GM10847 (cell line): Measurements from ENCODE around the gene PCCA.

ENCODE experiments used
- POLR2A ChIP-seq: IDR thresholded peaks from 2 replicates; pipeline ENCODE4 v1.6.1; 2011; ENCODE audit not compliant: insufficient read length; ENCODE audit errors: extremely low read depth

PCCA gene

GRCh38 chr13:100344544-100344943 is 255.7 kb downstream of the PCCA start:
- TF ChIP-seq POLR2A = no peak

GRCh38 chr13:100347968-100348367 is 259.1 kb downstream of the PCCA start:
- TF ChIP-seq POLR2A = no peak

DNA sequence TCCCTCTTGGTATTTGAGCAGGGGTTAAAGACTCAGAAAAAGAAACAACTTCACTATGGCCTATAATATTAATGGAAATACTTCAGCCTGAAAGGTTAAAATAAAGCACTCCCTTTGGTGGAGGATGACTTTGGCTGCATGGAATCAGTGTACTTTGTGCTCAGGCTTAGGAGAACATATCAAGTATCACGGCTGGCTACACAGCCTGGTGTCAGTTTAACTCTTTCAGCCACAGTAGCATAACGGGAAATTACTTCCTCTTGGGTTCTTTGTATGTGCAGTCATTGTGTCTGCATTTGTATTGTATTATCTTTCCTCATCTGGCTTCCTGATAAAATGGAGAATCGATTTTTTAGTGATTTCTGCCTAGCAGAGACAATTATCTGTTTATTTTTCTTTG is 260.7 kb downstream of the PCCA start:
- no peak for TF ChIP-seq POLR2A

DNA sequence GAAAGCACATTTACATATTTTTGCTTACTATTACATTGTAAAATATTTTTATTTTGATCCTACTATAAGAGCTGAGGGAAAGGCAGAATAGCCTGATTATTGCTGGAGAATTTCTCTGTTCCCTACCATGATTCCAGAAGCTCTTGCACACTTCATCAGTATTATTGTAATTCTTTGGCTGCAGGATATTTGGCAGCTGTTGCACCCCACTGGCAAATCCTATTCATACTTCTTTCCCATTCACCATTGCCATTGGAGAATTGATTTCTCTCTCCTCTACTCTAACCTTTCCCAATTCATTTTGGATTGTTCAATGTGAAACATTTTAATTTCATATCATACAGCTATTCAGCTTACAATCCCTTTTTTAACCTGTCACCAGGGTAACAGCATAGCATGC is 261.7 kb downstream of the PCCA start:
- TF ChIP-seq POLR2A = no peak

DNA sequence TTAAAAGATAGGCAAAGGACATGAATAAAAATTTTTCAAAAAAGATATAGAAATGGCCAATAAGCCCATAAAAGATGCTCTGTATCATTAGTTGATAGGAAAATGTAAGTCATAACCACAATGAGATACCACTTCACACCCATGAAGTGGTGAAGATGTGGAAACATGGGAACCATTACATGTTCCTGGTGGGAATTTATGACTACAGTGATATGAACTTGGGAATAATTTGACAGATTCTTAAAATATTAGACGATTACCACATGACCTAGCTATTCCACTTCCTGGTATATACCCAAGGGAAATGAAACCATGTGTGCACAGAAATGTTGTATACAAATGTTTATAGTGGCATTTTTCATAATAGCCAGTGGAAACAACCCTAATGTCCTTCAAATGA is 267.5 kb downstream of the PCCA start:
- TF ChIP-seq POLR2A = no peak

GRCh38 chr13:100356889-100357288 is 268.0 kb downstream of the PCCA start:
- no peak for TF ChIP-seq POLR2A

GRCh38 chr13:100357764-100358163 is 268.9 kb downstream of the PCCA start:
- TF ChIP-seq POLR2A = no peak

DNA sequence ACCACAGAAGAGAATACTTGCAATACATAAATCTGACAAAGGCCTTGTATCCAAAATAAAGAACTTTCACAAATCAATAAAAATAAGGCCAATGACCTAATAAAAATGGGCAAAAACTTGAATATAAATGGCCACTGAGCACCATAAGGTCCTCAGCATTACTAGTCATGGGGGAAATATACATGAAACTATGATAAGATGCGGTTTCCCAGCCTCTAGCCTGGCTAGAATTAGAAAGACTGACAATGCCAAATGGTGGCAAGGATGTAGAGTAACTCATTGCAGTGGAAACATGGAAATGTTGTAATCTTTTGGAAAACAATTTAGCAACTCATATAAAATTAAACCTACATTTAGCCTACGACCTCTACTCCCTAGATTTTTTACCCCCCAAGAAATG is 272.6 kb downstream of the PCCA start:
- TF ChIP-seq POLR2A = no peak

- TF ChIP-seq POLR2A = no peak
Measured at GRCh38 chr13:100362371-100362770, 273.5 kb downstream of the PCCA start.

DNA sequence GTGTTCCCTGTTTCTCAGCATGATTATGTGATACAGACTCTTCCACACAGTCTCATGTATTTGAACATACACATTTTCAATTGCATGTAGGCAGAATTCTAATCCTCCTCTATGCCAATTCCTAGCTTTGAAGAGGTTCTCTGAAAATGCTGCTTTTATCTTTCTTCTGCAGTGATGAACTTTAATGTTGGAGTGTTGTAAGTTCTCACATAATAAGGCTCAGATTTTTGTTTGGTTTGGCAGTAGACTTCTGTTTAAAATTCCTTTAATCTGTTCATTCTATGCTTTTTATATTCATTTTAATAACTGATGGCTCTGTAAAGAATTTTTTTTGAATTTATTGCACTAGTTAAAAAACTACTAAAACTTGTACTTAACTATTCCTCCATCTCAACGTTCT is 273.9 kb downstream of the PCCA start:
- TF ChIP-seq POLR2A = no peak

DNA sequence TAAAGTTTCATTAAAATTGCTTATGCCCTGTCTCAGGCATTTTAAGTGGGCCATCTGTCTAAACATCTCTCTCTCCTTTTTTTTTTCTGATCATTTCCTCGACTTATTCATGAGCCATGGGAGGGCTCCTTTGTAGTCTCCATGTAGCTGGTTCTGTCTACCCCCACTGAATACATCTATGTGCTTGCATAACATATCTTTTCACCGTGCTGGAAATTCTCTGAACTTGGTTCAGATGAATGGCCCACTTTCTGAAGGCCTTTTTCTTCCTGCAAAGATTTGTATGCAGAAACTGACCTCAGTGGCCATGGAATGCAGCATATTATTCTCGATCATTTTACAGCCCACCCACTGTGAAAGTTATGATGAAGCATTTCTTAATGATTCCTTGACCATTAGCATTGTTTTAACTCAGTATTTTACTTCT is 274.4 kb downstream of the PCCA start:
- no peak for TF ChIP-seq POLR2A

- TF ChIP-seq POLR2A = no peak
Measured at GRCh38 chr13:100363874-100364273, 275.0 kb downstream of the PCCA start.

GRCh38 chr13:100364591-100364990 is 275.7 kb downstream of the PCCA start:
- TF ChIP-seq POLR2A = no peak

GRCh38 chr13:100365680-100366079 is 276.8 kb downstream of the PCCA start:
- no peak for TF ChIP-seq POLR2A

DNA sequence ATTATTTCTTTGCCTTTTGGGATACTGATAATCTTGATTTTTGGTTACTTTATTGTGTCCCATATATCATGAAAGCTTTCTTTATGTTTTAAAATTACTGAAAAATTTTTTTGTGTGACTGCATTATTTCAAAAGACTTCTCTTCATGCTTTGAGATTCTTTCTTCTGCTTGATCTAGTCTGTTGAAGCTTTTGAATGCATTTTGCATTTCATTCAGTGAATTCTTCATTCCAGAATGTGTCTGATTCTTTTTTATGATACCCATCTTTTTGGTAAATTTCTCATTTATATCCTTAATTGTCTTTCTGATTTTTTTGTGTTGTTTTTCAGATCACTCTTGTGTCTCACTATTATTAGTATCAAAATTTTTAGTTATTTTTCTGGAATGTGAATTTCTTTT is 289.6 kb downstream of the PCCA start:
- no peak for TF ChIP-seq POLR2A

- TF ChIP-seq POLR2A = no peak
Measured at GRCh38 chr13:100381595-100382224, 292.8 kb downstream of the PCCA start.

DNA sequence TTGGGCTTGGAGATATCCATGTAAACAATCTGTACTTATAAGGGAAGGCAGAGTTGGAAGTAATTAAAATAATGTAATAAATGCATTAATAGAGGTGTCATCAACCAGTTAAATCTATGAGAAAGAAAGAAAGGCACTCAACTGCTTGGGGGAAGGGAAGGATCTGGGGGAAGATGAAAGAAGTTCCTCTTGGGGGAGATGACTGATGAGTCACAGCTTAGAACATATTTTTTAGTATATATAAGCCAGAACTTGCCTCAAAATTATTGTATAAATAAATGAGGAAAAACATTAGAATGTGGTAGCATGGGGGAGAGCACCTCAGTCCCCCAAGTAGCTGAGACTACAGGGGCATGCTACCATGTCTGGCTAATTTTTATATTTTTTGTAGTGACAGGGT is 293.9 kb downstream of the PCCA start:
- TF ChIP-seq POLR2A = no peak

DNA sequence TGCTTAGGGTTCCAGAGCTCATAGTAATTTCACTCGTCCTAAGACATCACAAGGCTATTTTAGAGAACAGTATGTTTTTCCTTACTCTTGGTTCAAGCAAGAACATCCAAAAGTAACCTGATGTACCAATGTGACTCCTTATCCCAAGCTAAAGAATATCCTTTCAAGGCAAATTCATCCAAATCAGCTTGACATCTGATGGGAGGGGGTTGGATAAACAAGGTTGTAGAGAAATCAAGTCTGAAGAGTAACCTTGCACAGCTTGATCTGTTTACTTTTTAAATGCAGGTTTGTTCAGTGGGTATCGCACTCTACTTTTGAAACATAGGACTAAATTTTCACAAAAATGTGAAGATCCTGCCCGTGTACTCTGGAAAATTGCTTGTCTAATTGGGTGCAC is 298.5 kb downstream of the PCCA start:
- no peak for TF ChIP-seq POLR2A

GRCh38 chr13:100388923-100389322 is 300.0 kb downstream of the PCCA start:
- no peak for TF ChIP-seq POLR2A
